SKM-1 treated with dmso at 0.1 percent for 144 hours (cell line): ENCODE measurements around the gene ZCWPW2.

ENCODE experiments used
- DNase-seq: peaks from one replicate; lab custom pipeline; 2025; ENCODE audit not compliant: unreplicated experiment; lab: John Stamatoyannopoulos, UW

Gene ZCWPW2, protein sequence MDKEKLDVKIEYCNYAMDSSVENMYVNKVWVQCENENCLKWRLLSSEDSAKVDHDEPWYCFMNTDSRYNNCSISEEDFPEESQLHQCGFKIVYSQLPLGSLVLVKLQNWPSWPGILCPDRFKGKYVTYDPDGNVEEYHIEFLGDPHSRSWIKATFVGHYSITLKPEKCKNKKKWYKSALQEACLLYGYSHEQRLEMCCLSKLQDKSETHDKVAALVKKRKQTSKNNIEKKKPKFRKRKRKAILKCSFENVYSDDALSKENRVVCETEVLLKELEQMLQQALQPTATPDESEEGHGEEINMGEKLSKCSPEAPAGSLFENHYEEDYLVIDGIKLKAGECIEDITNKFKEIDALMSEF

DNA sequence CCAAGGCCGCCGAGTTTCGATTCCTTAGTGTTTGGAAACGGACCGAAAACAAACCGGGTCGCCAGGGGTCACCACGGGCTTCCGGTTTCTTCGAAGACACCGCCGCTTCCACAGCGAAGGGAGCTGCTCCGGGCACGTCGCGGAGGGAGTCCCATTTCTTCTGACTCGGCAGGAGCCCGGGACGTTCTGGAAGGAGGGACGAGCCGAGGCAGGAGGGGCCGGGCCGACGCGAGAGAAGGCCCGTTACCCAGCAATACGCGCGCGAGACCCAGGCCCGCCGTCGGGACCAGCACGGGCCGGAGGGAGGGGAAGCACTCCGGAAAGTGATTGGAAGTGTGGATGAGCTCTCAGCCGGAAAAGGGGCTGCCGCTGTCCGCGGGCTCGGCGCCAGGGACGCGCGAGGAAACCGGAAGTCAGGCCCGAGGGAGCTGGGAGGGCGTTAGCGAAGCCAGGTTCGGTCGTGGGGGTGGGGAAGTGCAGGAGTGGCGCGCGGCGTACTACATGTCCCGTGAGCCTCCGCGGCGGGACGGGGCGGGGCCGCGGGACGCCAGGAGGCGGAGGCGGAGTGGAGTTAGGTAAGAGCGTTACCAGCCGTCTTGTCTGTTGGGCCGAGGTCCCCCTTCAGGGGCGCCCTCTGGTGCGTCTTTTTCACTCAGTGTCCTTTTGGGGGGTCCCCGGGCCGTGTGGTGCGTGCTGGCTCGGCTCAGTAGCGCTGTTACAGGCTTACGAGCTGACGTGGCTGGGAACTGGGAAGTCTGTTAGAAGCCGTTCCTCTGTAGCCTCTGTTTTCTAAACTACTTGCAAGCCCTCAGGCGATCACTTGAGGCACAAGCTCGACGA lies at the start of gene ZCWPW2, which contains the start of gene AZI2:
Gene ZCWPW2, plus strand, starts transcription at position 93 of the 840 bp plus-strand sequence. CDS start 64,348 bp downstream, outside the sequence.
Gene AZI2, minus strand, starts transcription at position 196 of the 840 bp plus-strand sequence. CDS start 8,207 bp downstream, outside the sequence.
- DNase-seq, result peak; percentile 88

DNA sequence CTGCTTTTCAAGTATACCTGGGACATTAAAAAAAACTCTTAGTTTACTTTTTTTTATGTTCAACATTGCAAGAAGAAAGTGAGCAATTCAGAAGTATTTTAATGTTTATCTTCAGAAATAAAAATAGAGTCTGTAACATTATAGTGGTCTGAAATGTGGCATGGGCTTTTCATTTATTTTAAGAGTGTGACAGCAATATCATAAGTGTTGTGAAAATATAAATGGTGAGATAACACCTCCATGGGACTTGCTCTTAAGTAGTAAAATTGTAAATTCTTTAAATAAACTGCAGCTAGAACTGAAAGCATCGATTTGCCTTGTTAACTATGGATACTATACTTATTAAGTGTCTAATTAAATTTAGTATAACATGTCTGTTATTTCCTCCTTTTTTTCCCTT lies 48.8 kb upstream of the ZCWPW2 start:
- no peak for DNase-seq

DNA sequence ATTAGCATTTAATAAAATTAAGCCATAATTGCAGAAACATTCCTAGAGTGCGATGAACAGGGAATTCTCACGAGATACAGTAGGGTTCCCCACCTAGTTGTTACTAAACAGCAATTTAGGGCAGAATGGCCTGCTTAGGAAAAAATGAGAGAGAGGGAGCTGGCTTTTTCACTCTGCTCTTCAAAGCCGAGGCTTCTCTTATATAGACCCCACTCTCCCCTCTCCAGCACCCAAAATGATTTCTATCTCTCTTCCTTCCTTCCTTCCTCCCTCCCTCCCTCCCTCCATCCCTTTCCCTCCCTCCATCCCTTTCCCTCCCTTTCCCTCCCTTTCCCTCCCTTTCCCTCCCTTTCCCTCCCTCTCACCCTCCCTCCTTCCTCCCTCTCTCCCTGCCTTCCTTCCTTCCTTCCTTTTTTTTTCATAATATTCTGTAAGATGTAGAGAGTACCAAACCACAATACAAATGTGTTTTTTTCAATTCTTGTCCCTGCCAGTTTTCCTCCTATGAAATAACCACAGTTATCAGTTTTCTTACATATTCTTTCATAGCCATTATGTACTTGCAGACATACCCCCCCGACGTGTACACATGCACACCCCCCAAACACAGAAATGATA lies 48.1 kb upstream of the ZCWPW2 start:
- DNase-seq, result no peak

DNA sequence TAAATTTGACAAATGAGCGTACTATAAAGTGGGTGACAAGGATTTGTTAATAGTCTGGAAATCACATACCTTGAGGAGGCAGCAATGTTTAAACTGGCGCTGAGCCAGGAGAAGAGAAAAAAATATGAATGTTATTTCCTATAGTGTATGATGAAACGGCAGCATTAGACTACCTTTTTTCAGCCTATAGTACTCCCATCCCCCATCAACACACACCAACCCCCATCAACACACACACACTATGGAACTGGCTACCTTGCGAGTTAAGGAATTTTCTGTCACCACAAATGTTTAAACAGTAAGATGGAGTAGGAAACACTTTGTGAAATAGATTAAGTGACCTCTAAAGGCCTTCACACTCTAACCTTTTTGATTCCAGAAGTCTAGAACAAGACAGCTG lies 46.8 kb upstream of the ZCWPW2 start:
- DNase-seq, result no peak

DNA sequence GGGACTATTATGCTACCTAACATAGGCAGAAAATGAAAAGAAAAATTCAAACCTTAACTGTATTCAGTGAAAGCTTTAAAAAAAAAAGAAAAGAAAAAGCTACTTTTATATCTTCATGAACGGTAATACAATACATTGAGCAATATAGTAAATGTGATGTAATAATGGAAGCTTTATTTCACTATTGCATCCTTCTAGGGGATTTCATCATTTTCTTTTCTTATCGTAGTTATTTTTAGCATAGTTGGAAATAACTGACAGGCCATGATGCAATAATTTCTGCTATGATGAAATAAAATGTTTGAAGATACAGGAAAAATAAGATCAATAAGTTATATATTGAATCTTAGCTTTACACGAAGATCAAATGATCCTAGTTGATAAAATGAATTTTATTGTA lies 40.3 kb upstream of the ZCWPW2 start:
- peak; percentile 70 for DNase-seq

DNA sequence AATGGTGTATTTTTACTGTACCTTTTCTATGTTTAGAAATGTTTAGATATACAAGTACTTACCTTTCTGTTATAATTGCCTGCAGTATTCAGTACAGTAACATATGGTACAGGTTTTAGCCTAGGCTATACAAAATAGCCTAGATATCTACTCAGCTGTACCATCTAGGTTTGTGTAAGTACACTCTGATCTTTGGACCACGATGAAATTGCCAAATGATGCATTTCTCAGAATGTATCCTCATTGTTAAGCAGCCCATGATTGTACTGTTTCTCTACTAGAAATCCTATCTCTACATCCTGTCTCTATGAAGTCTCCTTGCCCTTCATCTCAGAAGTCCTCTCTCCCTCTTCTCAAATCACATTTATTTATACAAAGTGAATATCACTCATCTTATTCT lies 32.8 kb upstream of the ZCWPW2 start:
- no peak for DNase-seq

DNA sequence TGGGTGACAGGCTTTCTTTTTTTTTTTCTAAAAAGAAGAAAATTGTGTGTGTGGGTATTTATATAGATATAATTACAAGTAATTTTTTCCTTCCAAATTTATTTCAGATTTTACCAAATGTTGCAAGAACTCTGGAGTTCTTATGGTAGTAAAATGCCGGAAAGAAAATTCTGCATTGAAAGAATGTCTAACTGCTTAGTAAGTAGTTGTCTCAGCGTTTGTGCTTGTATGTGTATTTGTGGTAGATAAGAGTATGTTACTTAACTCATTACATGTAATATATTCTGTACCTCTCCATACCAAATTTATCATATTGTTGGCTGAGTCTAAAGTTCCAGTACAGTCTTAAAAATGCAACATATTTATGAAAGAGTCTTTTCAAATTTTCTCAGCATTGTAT lies 32.3 kb upstream of the ZCWPW2 start:
- DNase-seq, result no peak

DNA sequence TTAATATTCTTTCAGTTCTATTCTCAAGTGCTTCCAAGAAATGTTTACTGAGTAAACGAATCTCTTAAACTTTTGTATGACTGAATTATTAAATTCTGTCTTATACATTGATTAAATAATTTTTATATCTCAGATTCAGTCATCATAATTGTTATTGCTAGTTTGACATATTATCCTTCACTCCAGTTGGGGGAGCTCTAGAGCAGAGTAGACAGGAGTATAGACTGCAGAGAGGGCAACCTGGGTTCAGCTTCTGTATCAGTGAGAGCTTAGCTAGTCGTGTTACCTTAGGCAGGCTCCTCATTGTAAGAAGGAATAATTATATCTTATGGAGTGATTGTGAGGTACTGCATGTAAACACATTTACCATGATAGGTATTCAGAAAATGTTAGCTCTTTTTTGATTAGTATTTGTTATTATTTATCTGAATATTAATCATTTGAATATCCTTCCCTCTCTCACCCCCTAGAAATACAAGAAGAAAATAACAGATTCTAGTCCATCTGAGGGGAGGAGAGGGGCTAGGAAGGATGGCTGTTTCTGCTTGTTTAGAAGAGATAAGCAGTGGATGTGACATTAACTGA lies 31.0 kb upstream of the ZCWPW2 start:
- DNase-seq, result peak; percentile 36

DNA sequence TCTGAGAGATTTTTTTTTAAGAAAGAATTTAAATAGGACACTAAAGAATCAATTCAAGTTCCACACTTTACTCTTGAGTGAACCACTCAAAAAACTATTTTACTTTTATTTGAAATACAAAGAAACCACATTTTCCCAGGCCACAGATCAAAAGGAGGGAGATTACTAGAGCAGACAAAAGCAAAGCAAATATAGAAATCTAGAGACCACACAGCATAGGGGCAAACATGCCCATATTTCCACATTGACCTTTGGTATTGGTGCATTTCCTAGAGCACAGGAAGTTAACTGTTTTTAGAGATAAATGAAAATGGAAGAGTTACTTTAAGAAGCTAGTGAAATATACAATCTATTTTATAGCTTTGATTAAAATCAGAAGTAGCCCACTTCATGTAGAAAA lies 27.5 kb upstream of the ZCWPW2 start:
- DNase-seq, result no peak

DNA sequence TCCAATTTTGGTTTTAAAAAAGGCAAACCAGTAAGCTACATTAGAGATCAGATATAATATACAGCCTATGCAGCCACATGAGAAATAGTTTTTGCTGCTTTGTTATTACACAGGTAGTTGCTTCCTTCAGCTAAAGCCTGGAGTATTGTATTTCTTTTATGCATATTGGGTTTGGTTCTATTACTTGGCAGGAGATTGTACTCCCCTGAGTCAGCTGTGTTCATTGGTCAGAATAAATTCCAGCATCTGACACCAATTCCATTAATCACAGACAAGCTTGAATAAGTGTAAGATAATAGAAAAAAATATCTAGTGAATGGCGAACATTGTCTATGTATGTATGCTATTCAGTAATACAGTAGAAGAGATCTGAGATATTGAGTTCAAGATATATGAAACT lies 26.1 kb upstream of the ZCWPW2 start:
- no peak for DNase-seq

DNA sequence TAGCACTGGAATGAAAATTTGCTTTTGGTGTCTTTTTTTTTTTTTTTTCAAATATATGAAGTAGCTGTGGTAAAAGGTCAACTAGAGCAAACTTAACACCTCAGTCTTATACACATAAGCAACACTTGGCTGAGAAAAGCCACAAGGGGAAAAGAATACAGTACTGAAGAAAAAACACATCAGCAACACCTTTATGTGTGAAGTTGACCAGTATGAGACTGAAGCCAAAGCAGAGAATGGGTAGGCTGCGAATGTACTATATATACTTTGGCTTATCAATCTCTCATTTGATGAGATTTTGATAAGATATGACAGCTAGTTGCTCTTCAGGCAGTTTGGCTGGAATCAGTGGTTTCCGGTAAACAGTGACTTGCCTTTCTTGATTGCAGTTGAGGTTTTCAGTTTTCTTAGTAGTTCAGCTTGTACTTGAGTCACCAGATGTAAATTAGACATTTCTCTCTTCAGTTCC lies 22.0 kb upstream of the ZCWPW2 start:
- DNase-seq, result no peak

DNA sequence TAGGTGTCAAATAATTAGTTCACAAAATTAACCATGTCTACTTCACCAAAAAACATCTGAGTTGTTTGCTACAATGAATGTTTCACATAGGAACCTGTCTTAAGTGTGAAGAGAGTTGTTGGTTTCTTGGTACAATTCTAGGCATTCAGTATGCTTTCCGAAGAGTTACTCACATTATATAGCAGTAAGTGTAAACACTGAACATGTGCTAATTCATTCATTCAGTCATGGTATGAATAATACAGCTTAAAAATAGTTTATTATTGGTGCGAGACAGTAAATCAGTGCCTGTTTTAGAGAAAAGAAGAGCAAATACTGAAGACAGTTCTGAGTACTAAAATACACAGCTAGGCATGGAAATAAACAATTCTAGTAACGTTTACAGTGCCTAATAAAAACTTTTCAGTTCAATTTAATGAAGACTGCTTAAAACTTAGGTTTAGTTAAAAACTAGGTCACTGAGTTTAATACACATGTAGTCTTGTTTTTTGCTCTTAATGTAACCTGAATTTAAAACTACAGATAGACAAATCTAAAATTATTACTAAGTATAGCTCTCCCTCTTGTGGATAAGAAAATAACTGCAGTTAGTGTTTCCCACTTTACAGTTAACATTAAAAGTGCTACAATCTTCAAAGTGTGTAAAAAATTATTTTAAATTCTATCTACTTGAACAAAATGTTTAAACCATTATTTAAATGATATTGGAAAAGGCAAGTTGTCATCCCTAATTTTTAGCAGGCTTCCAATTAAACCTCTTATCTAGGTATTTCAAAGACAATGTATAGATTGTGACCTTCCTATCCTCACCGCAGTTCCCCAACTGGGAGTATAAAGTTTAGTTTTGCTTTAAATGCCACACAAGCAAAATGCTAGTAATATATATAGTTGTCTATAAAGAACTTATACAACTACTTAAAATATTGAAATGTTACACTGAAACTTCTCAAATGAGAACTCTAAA lies 20.1 kb upstream of the ZCWPW2 start:
- DNase-seq, result peak; percentile 26

DNA sequence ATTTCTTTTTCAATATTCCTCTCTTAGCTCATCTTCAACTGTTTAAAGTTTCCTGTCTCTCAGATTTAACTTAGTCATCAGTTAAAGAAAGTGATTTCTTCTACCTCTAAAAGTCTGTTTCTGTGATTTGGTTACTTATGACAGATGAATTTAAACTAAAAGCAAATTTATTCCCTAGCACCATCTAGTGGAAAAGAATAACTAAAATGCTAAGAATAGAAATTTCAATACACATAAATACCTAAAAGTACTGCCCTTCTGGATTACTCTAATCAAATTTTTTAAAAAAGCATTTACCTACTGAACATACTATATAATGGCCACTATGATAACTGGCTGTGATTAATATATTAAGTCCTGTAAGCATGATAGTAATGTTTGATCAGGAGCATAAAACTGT lies 14.0 kb upstream of the ZCWPW2 start:
- DNase-seq, result no peak

DNA sequence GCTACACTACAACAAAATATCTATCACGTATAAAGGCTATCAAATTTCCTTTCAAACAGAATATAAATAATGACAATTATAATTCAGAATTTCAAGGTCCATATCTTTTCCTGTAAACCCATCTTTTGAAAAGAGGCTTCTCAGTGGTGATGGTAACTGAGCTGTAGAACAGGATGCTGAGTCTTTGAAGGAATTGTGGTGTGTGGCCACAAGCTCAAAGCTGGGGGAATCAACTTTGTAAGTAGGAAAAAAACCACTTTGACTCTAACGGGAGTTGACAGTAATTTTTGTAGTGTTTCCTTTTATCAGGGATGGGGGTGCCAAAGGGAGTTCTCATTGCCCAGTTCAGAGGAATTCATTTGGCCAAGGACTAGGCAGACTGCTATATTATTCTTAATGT lies 13.3 kb upstream of the ZCWPW2 start:
- DNase-seq, result no peak

DNA sequence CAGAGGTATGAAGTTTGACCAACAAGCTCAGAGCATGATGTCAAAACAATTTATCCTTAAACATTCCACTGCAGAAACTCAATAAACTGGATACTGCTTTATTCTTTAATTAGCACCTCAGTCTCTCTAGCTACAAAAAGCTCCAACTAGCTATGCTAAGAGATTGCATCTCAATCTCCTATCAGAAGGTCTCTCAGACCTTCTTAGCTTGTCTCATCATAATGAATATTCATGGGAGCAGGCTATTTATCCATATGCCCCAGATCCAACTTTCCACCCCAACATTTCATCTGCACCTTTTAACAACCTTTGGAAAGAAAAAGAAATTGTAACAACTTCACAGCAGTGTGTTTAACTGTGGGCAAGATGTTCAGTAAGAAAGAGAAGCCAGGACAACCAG lies 11.3 kb upstream of the ZCWPW2 start:
- DNase-seq, result no peak

DNA sequence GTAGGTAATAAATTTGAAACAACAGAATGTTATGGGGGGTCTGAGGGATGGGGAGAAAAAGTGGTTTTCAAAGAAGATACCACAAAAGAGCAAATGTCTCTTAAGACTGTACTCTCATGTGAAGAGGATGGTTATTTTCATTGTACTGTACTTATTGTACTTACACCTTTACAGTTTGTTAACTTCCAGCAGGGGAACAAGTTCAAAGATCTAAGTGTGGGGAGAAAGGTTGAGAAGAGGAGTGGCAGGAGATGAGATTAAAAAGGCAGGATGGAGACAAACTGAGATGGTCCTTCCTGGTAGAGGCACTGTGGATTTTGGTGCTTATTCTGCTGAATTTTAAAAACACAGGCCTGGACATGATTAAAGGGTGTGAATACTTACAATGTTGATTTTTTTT lies 5.4 kb upstream of the ZCWPW2 start:
- no peak for DNase-seq

DNA sequence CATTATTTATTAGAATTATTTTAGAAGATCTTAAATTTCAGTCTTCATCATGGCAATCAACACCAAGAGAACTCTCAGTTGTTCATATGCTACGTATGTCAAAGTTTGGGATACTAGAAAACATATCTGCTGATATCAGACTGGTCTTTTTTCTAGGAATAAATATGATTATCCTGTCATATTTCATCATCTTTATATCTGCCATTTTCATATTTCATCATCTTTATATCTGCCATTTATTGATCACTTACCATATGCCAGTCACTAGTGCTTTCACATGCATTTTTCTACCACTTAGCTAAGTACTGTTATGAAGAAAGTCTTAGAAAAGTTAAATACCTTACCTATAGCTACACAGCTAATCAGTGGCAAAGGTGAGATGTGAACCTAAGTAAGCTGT lies 2.8 kb upstream of the ZCWPW2 start:
- no peak for DNase-seq

DNA sequence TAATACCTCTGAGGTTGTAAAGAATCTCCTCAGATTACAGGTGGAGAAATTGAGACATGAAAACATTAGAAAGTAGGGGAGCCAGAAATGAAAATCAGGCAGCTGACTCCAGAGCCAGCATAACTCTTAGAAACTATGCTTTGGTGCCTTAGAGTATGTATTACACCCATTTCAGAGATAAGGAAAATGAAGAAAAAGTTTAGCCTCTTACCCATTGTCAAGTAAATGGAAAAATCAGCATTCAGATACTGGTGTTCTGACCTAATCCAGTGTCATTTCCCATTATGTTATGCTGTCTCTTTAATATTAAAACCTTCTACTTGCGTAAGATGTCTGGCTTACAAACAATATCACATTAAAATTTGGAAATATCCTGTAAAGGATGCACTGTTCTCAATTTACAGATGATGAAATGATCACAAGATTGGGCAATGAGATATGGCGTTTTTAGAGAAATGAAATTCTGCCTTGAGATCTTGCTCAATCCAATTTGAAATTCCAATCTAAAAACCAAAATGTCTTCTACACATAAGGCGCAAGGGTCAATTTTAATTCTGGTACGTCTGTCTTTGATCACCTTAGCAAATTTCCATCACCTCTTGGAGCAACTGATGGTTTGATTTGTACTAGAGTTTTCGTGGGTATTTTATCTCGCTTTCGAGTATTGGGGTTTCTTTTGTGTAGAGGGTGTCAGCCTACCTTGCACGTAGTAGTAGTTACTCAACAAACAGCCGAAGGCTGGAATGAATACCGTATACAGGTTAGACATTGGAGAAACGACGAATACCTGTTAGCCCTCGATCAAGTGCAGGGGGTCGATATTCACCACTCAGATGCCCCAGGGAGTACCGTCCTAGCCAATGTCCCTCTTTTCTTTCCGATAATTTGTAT lies 902 bp upstream of the ZCWPW2 start:
- DNase-seq, result peak; percentile 65

DNA sequence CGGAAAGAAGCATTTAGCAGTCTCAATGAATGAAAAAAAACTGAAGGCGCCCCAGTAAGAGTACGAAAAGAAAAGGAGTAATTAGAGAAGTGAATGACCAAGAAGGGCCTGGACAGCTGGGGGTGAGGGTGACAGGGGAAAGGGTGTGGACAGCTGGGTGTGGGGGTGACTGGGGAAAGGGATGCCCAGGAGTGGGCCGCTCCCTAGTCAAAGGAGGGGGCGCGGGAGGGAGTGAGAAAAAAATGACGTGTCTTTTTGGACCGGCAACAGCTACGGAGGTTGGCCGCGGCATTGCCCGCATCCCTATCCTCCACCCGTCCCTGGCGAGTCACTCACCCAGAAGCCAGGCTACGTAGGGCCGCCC lies 274 bp upstream of the ZCWPW2 start:
- DNase-seq, result no peak
